ENCODE data around the gene MRRF.
"Not testable (repeated sequence)": the region's sequence is repeated elsewhere in the genome, so short reads cannot be mapped to it uniquely, and the experiment has no call there.

The MRRF gene

GRCh38 chr9:122363131-122363530 lies 98.4 kb downstream of the MRRF start:
- not testable (repeated sequence) for DNase-seq

GRCh38 chr9:122364117-122364782 lies 99.6 kb downstream of the MRRF start:
- no peak for DNase-seq

GRCh38 chr9:122364783-122365150 lies 100.1 kb downstream of the MRRF start:
- DNase-seq = no peak

GRCh38 chr9:122366074-122366660 lies 101.5 kb downstream of the MRRF start:
- DNase-seq = no peak

GRCh38 chr9:122367065-122367464 lies 102.4 kb downstream of the MRRF start:
- DNase-seq = no peak

- no peak for DNase-seq
Observed at GRCh38 chr9:122367774-122368460, 103.2 kb downstream of the MRRF start.

- DNase-seq = no peak
Observed at GRCh38 chr9:122368642-122369041, 104.0 kb downstream of the MRRF start.

- no peak for DNase-seq
Observed at GRCh38 chr9:122370303-122370702, 105.6 kb downstream of the MRRF start.

- DNase-seq = no peak
Observed at GRCh38 chr9:122370869-122371755, 106.4 kb downstream of the MRRF start, which contains the start of gene PTGS1. PTGS1 (plus strand) TSS chr9:122371024; CDS start chr9:122371085, 61 bp downstream.

GRCh38 chr9:122371846-122372245 lies 107.2 kb downstream of the MRRF start:
- no peak for DNase-seq

GRCh38 chr9:122372856-122373845 lies 108.5 kb downstream of the MRRF start:
- no peak for DNase-seq

- peak; percentile 35 for DNase-seq
Observed at GRCh38 chr9:122374885-122375420, 110.3 kb downstream of the MRRF start.

GRCh38 chr9:122376796-122377195 lies 112.1 kb downstream of the MRRF start:
- no peak for DNase-seq

GRCh38 chr9:122377241-122378164 lies 112.8 kb downstream of the MRRF start:
- no peak for DNase-seq

GRCh38 chr9:122378236-122378635 lies 113.6 kb downstream of the MRRF start:
- no peak for DNase-seq

GRCh38 chr9:122379340-122379739 lies 114.7 kb downstream of the MRRF start:
- no peak for DNase-seq

GRCh38 chr9:122380293-122380692 lies 115.6 kb downstream of the MRRF start:
- DNase-seq = no peak

Data from amniotic stem cell (primary cell).